PC-9 (cell line): Measurements from ENCODE around the gene TTF2.

ENCODE experiments used
- CTCF ChIP-seq: fragments of 200-600 bp; sonication (generic); conservative IDR thresholded peaks from 2 replicates; pipeline ENCODE4 v1.6.1; 2017; ENCODE audit warnings: mixed run types, antibody characterized with exemption, mild to moderate bottlenecking, moderate library complexity
- EZH2 ChIP-seq: fragments of 200-600 bp; sonication (generic); IDR thresholded peaks from 2 replicates; pipeline ENCODE4 v1.8.0; 2017; ENCODE audit warnings: antibody characterized with exemption, low read depth

GRCh38 chr1:117101334-117101733 lies 41.2 kb downstream of the TTF2 start:
- TF ChIP-seq EZH2: no peak
- TF ChIP-seq CTCF: no peak
